ENCODE results near the gene FBXL19.
A peak's percentile ranks its signal among the peaks of the same experiment; 100 is the strongest.

The FBXL19 gene

GRCh38 chr16:30923554-30924075 is at the start of gene FBXL19:
TSS of gene FBXL19 (plus strand) at chr16:30923572. CDS start at chr16:30925755, 2,183 bp downstream.
- Histone ChIP-seq H3K27me3 (no peaks in the 10 kb centered on the region), H3K27ac (peak within 1 kb of the TSS; percentile 89 to 98), H3K9me3 (no peaks in the 10 kb centered on the region), H3K36me3 (peaks cover 0 to 26% (median 0%) of the 10 kb centered on the region in 3 donors), H3K4me3 (peak within 1 kb of the TSS; percentile 82 to 97), H3K4me1 (peaks cover 0 to 38% (median 22%) of the 10 kb centered on the region in 4 donors)
- no peak for TF ChIP-seq CTCF (IDR thresholded peaks at IDR 0.05)
- peak; percentile 39 to 77 for DNase-seq
- intact Hi-C loops (cut with DNase I; ENCODE audit: low total_unique reads), result loop anchor here (2.0 to 5.0 kb wide), 2 partner anchors 25 to 81 kb away; partner anchors contain the start of gene ORAI3

- Histone ChIP-seq H3K9me3 (no peaks in the 10 kb centered on the region), H3K4me3 (peak overlapping the region; percentile 89 to 98), H3K27me3 (no peaks in the 10 kb centered on the region), H3K4me1 (peaks cover 8 to 23% (median 17%) of the 10 kb centered on the region in 4 donors), H3K36me3 (peaks cover 0 to 16% (median 0%) of the 10 kb centered on the region in 3 donors), H3K27ac (peak overlapping the region; percentile 78 to 84)
- DNase-seq, result no peak
- TF ChIP-seq CTCF (IDR thresholded peaks at IDR 0.05), result no peak
- intact Hi-C loops (cut with DNase I; ENCODE audit: low total_unique reads), result loop anchor here (10.0 kb wide), 1 partner anchor 80 kb away; no protein-coding TSS in a partner anchor
Measured at GRCh38 chr16:30874244-30874820, 49.0 kb upstream of the FBXL19 start.

- Histone ChIP-seq H3K9me3 (no peaks in the 10 kb centered on the region), H3K27ac (peak overlapping the region; percentile 78 to 84), H3K36me3 (peaks cover 0 to 24% (median 0%) of the 10 kb centered on the region in 3 donors), H3K4me3 (peak overlapping the region; percentile 89 to 98), H3K4me1 (peaks cover 8 to 23% (median 17%) of the 10 kb centered on the region in 4 donors), H3K27me3 (no peaks in the 10 kb centered on the region)
- TF ChIP-seq CTCF (IDR thresholded peaks at IDR 0.05), result no peak
- intact Hi-C loops (cut with DNase I; ENCODE audit: low total_unique reads), result loop anchor here (10.0 kb wide), 1 partner anchor 80 kb away; no protein-coding TSS in a partner anchor
- peak; percentile 85 to 92 for DNase-seq
Measured at GRCh38 chr16:30874821-30875717, 48.3 kb upstream of the FBXL19 start.

GRCh38 chr16:30875871-30876801 is 47.2 kb upstream of the FBXL19 start:
- Histone ChIP-seq H3K27me3 (no peaks in the 10 kb centered on the region), H3K4me1 (peaks cover 8 to 23% (median 17%) of the 10 kb centered on the region in 4 donors), H3K4me3 (peak overlapping the region; percentile 89 to 98), H3K27ac (peak overlapping the region; percentile 78 to 84), H3K36me3 (peaks cover 0 to 34% (median 0%) of the 10 kb centered on the region in 3 donors), H3K9me3 (no peaks in the 10 kb centered on the region)
- no peak for DNase-seq
- no peak for TF ChIP-seq CTCF (IDR thresholded peaks at IDR 0.05)
- intact Hi-C loops (cut with DNase I; ENCODE audit: low total_unique reads), result loop anchor here (10.0 kb wide), 1 partner anchor 81 kb away; no protein-coding TSS in a partner anchor
